Activated T-helper 2 cell treated with anti-CD3 and anti-CD28 coated beads, Interferon-gamma antibody, Interleukin-2, Interleukin-4, amounts not matched to agents 10 μg/mL and 5 μg/mL and 100 μg/mL, durations not matched to agents 14 hours and 24 hours and 36 hours (primary cell): ENCODE data around the gene NOB1. TPM values are rescaled to one million over a fixed set of nuclear protein-coding genes. Genes with fewer than 3 reads are reported as not detected.
A peak's percentile ranks its signal among the peaks of the same experiment; 100 is the strongest.
"Not testable (repeated sequence)": the region's sequence is repeated elsewhere in the genome, so short reads cannot be mapped to it uniquely, and the experiment has no call there.

Experiments
- DNase-seq: peaks from one replicate; pipeline ENCODE4 v3.0.0; 2021; ENCODE audit warnings: low spot score
- H3K27ac Mint-ChIP-seq: one replicate; pipeline ENCODE4 v1.8.0; 2021; ENCODE audit warnings: mixed read lengths
- H3K27me3 Mint-ChIP-seq: one replicate; pipeline ENCODE4 v1.8.0; 2021; ENCODE audit warnings: low read depth, mixed read lengths
- H3K36me3 Mint-ChIP-seq: one replicate; pipeline ENCODE4 v1.8.0; 2021; ENCODE audit warnings: low read depth, mixed read lengths
- H3K4me1 Mint-ChIP-seq: one replicate; pipeline ENCODE4 v1.8.0; 2021; ENCODE audit warnings: low read depth, mixed read lengths
- H3K4me3 Mint-ChIP-seq: one replicate; pipeline ENCODE4 v1.8.0; 2021; ENCODE audit warnings: low read depth, mild to moderate bottlenecking, moderate library complexity, mixed read lengths
- H3K9me3 Mint-ChIP-seq: one replicate; pipeline ENCODE4 v1.8.0; 2021; ENCODE audit warnings: mixed read lengths
- intact Hi-C: fragments of 100-400 bp; cut with micrococcal nuclease; formaldehyde crosslinking; loops from one replicate; pipeline ENCODE4 v1.15.1; 2023
- total RNA-seq: library from RNA; stranded (reverse); gene quantifications from 2 replicates; pipeline ENCODE4 v1.2.3, GENCODE V29; 2022

Gene NOB1
- total RNA-seq, 1 donor from 2014 or later, result 106 TPM

DNA sequence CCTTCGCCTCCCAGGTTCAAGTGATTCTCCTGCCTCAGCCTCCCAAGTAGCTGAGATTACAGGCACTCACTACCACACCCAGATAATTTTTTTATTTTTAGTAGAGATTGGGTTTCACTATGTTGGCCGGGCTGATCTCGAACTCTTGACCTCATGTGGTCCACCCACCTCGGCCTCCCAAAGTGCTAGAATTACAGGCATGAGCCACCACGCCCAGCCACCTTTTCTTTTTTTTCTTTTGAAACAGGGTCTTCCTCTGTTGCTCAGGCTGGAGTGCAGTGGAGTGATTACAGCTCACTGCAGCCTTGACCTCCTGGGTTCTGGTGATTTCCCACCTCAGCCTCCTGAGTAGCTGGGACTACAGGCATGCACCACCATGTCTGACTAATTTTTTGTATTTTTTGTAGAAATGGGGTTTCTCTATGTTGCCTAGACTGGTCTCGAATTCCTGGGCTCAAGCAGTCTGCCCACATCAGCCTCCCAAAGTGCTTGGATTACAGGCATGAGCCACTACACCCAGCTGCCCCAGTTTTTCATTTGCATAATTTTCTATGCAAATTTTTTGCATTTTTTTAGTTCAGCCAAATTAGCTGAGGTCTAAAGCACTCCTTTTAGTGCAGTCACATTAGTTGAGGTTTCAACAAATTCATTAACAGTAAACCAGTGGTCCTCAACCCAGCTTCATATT, 18.7 kb upstream of the NOB1 start:
- Mint-ChIP-seq H3K4me1 (peaks cover 27% of the 10 kb centered on the region), H3K36me3 (peaks cover 29% of the 10 kb centered on the region), H3K27ac (peak overlapping the region; percentile 52), H3K27me3 (no peaks in the 10 kb centered on the region), H3K4me3 (no peak overlapping the region), H3K9me3 (peaks cover 18% of the 10 kb centered on the region)
- intact Hi-C loops, result no loop called here
- no peak for DNase-seq

DNA sequence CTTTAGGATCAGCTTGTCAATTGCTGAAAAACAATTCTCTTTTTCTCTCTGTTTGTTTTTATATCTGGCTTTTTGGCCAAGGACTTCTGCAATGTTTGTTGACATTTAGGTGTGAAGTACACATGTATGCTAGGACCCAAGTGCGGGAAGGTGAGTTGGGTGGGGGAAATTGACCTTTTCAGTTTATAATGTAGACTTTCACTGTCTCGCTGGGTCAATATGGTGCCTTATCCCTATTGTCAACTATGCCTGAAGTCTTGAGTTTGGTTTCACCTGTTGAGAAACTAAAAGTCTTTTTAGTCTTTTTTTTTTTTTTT, 16.9 kb upstream of the NOB1 start:
- Mint-ChIP-seq H3K4me3 (no peak overlapping the region), H3K9me3 (peaks cover 18% of the 10 kb centered on the region), H3K4me1 (peaks cover 37% of the 10 kb centered on the region), H3K27me3 (no peaks in the 10 kb centered on the region), H3K27ac (peak overlapping the region; percentile 41), H3K36me3 (peaks cover 31% of the 10 kb centered on the region)
- no peak for DNase-seq
- intact Hi-C loops, result no loop called here

GRCh38 chr16:69769404-69769803, 14.7 kb upstream of the NOB1 start:
- peaks cover 35% of the 10 kb centered on the region for H3K4me1 Mint-ChIP-seq
- DNase-seq, result no peak
- no peak overlapping the region for H3K27ac Mint-ChIP-seq

DNA sequence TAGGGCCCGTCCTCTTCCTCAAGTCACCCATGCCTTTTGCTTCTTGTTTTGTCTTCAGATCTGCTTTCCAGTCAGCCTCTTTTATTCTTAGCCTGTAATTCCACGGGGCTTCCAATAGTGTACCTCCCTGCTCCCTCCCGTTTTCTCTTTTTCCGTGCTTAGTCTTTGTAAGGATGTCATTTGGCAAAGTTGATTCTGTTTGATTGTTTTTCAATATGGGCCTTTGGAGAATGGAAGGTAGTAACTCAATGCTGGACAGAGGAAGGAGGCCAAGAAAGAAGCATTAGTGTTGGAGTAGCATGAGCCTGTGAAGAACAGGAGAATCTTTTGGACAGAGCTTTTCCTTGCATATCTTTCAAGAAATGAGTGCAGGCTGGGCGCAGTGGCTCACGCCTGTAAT, 13.9 kb upstream of the NOB1 start:
- no peaks in the 10 kb centered on the region for H3K9me3 Mint-ChIP-seq
- peaks cover 38% of the 10 kb centered on the region for H3K4me1 Mint-ChIP-seq
- H3K27me3 Mint-ChIP-seq, result no peaks in the 10 kb centered on the region
- H3K4me3 Mint-ChIP-seq, result no peak overlapping the region
- intact Hi-C loops, result loop anchor here (10.0 kb wide), 1 partner anchor 924 kb away; the partner anchor contains the start of gene TANGO6
- H3K27ac Mint-ChIP-seq, result peak overlapping the region; percentile 3
- DNase-seq, result no peak
- peaks cover 14% of the 10 kb centered on the region for H3K36me3 Mint-ChIP-seq

More at GRCh38 chr16:69769404-69769803, 14.7 kb upstream of the NOB1 start:
- peaks cover 19% of the 10 kb centered on the region for H3K36me3 Mint-ChIP-seq
- no peaks in the 10 kb centered on the region for H3K27me3 Mint-ChIP-seq
- H3K9me3 Mint-ChIP-seq, result no peaks in the 10 kb centered on the region
- intact Hi-C loops, result loop anchor here (10.0 kb wide), 1 partner anchor 925 kb away; the partner anchor contains the start of gene TANGO6
- no peak overlapping the region for H3K4me3 Mint-ChIP-seq

GRCh38 chr16:69767459-69768229, 12.9 kb upstream of the NOB1 start:
- Mint-ChIP-seq H3K27me3 (no peaks in the 10 kb centered on the region), H3K36me3 (peaks cover 14% of the 10 kb centered on the region), H3K9me3 (no peaks in the 10 kb centered on the region), H3K4me3 (no peak overlapping the region), H3K4me1 (peaks cover 40% of the 10 kb centered on the region), H3K27ac (no peak overlapping the region)
- intact Hi-C loops, result loop anchor here (10.0 kb wide), 1 partner anchor 923 kb away; the partner anchor contains the start of gene TANGO6
- no peak for DNase-seq

DNA sequence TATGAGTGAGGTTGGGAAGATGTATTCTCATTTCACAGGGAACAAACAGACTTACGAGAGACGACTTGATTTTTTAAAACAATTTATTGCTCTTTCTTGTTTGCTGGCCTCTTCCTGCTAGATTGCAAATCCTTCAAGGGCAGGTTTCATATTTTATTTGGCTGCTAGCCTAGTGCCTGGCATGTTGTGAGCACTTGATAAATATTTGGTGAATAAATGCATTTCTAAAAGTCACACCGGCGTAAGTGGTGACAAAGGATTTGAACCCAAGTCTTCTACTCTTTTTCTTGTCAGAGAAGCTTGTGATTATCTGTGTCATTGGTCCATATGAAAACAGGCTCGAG, 8.8 kb upstream of the NOB1 start:
- intact Hi-C loops, result loop anchor here (5.0 to 10.0 kb wide), 2 partner anchors 759 to 919 kb away; partner anchors contain the start of genes COG4, SF3B3 and TANGO6
- Mint-ChIP-seq H3K27me3 (no peaks in the 10 kb centered on the region), H3K27ac (peak overlapping the region; percentile 96), H3K4me3 (peak overlapping the region; percentile 91), H3K4me1 (peaks cover 30% of the 10 kb centered on the region), H3K36me3 (peaks cover 14% of the 10 kb centered on the region), H3K9me3 (no peaks in the 10 kb centered on the region)
- DNase-seq, result no peak

- H3K27ac Mint-ChIP-seq, result peak overlapping the region; percentile 96
- no peaks in the 10 kb centered on the region for H3K9me3 Mint-ChIP-seq
- DNase-seq, result no peak
- peaks cover 14% of the 10 kb centered on the region for H3K36me3 Mint-ChIP-seq
- peaks cover 30% of the 10 kb centered on the region for H3K4me1 Mint-ChIP-seq
- peak overlapping the region; percentile 91 for H3K4me3 Mint-ChIP-seq
- intact Hi-C loops, result loop anchor here (5.0 to 10.0 kb wide), 2 partner anchors 759 to 918 kb away; partner anchors contain the start of genes COG4, SF3B3 and TANGO6
- H3K27me3 Mint-ChIP-seq, result no peaks in the 10 kb centered on the region
These were observed 8.3 kb upstream of the NOB1 start for GRCh38 chr16:69762814-69763598.

DNA sequence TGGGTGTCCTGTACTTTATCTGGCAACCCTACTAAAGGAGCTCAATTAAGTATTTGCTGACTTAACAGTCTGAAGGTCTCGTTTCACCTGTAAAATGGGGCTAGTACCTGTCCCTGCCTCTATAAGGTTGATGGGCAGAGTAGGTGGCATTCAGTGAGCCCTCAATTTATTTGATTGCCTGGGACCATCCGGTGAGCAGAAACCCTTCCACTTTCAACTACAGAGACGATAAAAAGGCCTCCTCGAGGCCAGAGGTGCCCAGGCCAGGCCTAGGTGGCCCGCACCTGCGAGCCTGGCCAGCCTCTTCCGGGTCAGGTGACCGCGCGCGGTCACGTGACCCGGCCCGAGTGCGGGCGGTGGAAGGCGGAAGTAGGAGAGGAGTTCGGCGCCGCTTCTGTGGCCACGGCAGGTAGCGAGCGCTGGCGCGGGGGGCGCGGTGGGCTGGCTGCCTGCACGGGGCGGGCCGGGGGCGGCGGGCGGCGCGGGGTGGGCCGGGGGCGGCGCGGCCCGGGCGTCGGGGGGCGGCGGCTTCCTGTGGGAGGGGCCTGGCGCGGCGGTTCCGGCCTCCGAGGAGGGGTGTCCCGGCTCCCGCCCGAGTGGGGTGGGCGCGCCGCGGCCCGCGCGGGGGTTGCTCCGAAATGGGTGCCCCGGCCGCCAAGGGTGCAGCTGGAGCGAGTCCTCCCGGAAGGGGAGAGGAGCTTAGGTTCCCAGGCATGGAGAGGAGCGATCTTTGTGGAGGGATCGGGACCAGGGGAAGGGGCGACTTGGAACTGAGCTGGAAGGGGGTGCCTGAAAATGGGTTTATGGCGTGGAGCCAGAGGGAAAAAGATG, 7.5 kb upstream of the NOB1 start, which contains the start of gene WWP2:
Gene WWP2 (plus strand): TSS at position 350 of the 831 bp plus-strand sequence. CDS start 24,679 bp downstream, outside the sequence.
- H3K36me3 Mint-ChIP-seq, result peaks cover 11% of the 10 kb centered on the region
- peaks cover 23% of the 10 kb centered on the region for H3K4me1 Mint-ChIP-seq
- H3K9me3 Mint-ChIP-seq, result no peaks in the 10 kb centered on the region
- no peaks in the 10 kb centered on the region for H3K27me3 Mint-ChIP-seq
- DNase-seq, result peak; percentile 66
- peak within 1 kb of the TSS; percentile 96 for H3K27ac Mint-ChIP-seq
- peak within 1 kb of the TSS; percentile 91 for H3K4me3 Mint-ChIP-seq
- intact Hi-C loops, result loop anchor here (5.0 to 10.0 kb wide), 2 partner anchors 760 to 917 kb away; partner anchors contain the start of genes COG4, SF3B3 and TANGO6

DNA sequence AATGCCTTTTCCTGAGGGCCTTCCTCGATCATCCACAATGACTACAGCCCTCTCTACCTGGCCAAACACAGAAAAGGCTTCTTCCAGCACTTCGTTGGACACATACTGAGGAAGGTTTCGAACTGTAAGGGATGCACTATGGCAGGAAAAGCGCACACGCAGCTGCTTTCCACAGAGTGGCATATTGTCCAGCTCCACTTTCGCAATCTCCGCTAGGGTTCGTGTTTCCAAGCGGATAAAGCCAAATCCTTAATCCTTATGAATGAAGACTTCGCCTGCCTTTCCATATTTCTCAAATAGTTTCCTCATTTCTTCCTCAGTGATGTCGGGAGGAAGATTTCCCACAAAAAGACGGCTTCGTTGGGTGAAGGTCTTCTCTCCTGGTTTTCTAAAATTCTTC, 2.6 kb upstream of the NOB1 start:
- Mint-ChIP-seq H3K4me1 (peaks cover 19% of the 10 kb centered on the region), H3K36me3 (peaks cover 21% of the 10 kb centered on the region)
- H3K4me3 Mint-ChIP-seq, DNase-seq, H3K27me3 Mint-ChIP-seq, intact Hi-C loops, H3K27ac Mint-ChIP-seq, H3K9me3 Mint-ChIP-seq: not testable (repeated sequence)

- intact Hi-C loops, result no loop called here
- peaks cover 22% of the 10 kb centered on the region for H3K4me1 Mint-ChIP-seq
- H3K4me3 Mint-ChIP-seq, result no peak overlapping the region
- no peak for DNase-seq
- no peaks in the 10 kb centered on the region for H3K9me3 Mint-ChIP-seq
- H3K27ac Mint-ChIP-seq, result no peak overlapping the region
- H3K27me3 Mint-ChIP-seq, result no peaks in the 10 kb centered on the region
- H3K36me3 Mint-ChIP-seq, result peaks cover 27% of the 10 kb centered on the region
These were observed 2.0 kb upstream of the NOB1 start for GRCh38 chr16:69756705-69757104.

DNA sequence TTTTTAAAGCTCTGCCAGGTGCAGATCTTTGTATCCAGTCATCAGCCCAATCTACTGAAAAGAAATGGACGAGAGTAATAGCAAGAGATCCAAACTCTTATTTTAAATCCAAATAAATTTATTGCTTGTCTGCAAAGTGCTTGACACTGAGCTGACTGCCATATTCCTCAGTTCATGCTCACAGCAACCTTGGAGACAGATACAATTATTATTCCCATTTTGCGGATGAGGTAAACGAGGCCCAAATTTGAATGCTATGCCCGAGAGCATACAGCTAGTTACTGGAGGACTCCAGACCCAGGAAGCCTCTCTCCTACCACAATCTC, 620 bp downstream of the NOB1 start:
- H3K4me3 Mint-ChIP-seq, result peak overlapping the region; percentile 98
- no peaks in the 10 kb centered on the region for H3K9me3 Mint-ChIP-seq
- no peak for DNase-seq
- H3K4me1 Mint-ChIP-seq, result peaks cover 23% of the 10 kb centered on the region
- peak overlapping the region; percentile 96 for H3K27ac Mint-ChIP-seq
- no peaks in the 10 kb centered on the region for H3K27me3 Mint-ChIP-seq
- H3K36me3 Mint-ChIP-seq, result peaks cover 49% of the 10 kb centered on the region
- intact Hi-C loops, result loop anchor here (1.0 to 5.0 kb wide), 4 partner anchors 28 to 417 kb away; partner anchors contain the start of genes COG8, NFAT5, NIP7 and NQO1
